ENCODE data around the gene TTPAL. TPM values are rescaled to one million over a fixed set of nuclear protein-coding genes. Genes with fewer than 3 reads are reported as not detected.

The TTPAL gene
- total and polyA plus RNA-seq, 3 donors from 2014 or later, result 9.8 to 13.1 (median 12.0) TPM

DNA sequence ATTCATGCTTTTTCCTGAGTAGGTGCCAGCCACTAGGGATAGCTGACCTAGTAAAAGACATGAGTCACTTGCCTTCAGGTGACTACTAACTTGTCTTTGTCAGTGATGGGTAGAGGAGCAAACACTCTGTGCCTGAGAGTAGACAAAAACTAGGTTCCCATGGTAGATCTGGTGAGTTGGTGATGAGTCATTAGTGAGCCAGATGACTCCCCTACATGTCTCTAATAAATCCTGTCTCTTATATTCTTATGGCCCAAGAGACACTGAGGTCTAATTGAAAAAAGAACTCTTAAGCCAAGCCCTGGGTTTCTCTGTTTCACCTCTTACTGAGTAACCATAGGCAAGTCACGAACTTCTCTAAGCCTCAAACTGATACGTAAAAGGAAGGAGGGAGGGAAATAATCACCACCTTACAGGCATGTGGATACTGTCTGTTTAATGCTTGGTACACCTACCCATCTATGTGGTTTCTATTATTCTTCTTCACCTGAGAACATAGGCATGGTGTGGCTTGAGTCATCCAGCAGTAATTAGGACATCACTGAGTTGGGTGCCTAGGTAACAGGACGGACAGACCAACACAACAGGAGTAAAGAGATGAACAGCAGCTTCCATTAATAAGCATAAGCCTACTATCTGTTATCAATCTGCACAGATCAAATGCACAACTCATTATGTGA is 20.3 kb downstream of the TTPAL start:
- no peaks in the 10 kb centered on the region for H3K27me3 ChIP-seq
- no peak for DNase-seq
- H3K4me3 ChIP-seq, result no peak overlapping the region
- intact Hi-C loops (cut with DNase I; ENCODE audit: low total_unique reads), result no loop called here
- TF ChIP-seq POLR2A (IDR thresholded peaks at IDR 0.05), result no peak
- TF ChIP-seq, protein P1, sequence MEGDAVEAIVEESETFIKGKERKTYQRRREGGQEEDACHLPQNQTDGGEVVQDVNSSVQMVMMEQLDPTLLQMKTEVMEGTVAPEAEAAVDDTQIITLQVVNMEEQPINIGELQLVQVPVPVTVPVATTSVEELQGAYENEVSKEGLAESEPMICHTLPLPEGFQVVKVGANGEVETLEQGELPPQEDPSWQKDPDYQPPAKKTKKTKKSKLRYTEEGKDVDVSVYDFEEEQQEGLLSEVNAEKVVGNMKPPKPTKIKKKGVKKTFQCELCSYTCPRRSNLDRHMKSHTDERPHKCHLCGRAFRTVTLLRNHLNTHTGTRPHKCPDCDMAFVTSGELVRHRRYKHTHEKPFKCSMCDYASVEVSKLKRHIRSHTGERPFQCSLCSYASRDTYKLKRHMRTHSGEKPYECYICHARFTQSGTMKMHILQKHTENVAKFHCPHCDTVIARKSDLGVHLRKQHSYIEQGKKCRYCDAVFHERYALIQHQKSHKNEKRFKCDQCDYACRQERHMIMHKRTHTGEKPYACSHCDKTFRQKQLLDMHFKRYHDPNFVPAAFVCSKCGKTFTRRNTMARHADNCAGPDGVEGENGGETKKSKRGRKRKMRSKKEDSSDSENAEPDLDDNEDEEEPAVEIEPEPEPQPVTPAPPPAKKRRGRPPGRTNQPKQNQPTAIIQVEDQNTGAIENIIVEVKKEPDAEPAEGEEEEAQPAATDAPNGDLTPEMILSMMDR (IDR thresholded peaks at IDR 0.05), result no peak
- no peaks in the 10 kb centered on the region for H3K36me3 ChIP-seq (ENCODE audit: low read depth, missing control alignments)
- 89 to 91% methylated on average over 3 of the region's 3 CpGs for WGBS, 2 donors
- peaks cover 14% of the 10 kb centered on the region for H3K4me1 ChIP-seq
- H3K27ac ChIP-seq, result no peak overlapping the region
- no peaks in the 10 kb centered on the region for H3K9me3 ChIP-seq

DNA sequence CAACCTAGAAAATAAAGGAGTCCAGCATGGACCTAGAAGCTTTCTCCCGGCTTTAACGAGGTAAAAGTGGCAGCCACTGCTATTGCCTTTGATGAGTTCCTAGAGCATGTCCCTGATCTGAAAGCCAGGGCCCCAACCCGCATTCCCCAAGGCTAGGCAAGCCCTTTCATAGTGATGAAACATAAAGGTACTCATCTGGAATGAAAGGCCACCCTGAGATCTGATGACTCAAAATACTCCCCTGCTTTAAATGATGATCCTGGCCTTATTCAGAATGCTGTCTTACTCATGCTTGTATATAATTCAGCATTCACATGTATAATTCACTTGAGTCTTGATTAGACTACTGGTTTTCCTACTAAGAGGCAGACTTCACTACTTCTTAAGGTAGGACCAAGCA is 21.3 kb downstream of the TTPAL start:
- Histone ChIP-seq H3K27me3 (no peaks in the 10 kb centered on the region), H3K9me3 (no peaks in the 10 kb centered on the region), H3K4me3 (no peak overlapping the region), H3K36me3 (ENCODE audit: low read depth, missing control alignments) (no peaks in the 10 kb centered on the region), H3K4me1 (peaks cover 4% of the 10 kb centered on the region), H3K27ac (no peak overlapping the region)
- WGBS, 2 donors, result 65 to 72% methylated on average over 3 of the region's 3 CpGs
- DNase-seq, result no peak
- intact Hi-C loops (cut with DNase I; ENCODE audit: low total_unique reads), result no loop called here
- TF ChIP-seq, protein P1 (IDR thresholded peaks at IDR 0.05), result no peak
- TF ChIP-seq POLR2A (IDR thresholded peaks at IDR 0.05), result no peak

DNA sequence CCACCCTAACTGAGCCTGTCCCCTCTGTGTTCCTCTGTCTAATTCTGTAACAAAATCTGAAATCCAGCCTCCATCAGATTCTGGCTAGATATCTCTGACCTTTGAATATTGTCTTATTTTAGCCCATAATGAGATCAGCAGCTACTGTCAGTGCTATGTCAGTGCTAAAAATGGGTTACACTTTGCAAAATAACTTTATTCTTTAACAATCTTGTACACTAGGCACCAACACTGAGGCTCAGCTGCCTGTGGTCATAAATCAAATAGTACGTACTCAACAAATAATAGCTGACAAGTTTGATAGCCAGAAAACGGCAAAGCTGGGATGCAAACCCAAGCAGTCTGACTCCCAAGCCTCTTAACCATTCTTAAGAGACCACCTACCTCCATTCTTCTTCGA is 22.1 kb downstream of the TTPAL start:
- no peak overlapping the region for H3K27ac ChIP-seq
- WGBS, 2 donors, result 71 to 76% methylated on average over 3 of the region's 3 CpGs
- H3K27me3 ChIP-seq, result no peaks in the 10 kb centered on the region
- no peaks in the 10 kb centered on the region for H3K9me3 ChIP-seq
- intact Hi-C loops (cut with DNase I; ENCODE audit: low total_unique reads), result no loop called here
- no peak for DNase-seq
- H3K4me3 ChIP-seq, result no peak overlapping the region
- TF ChIP-seq, protein P1 (IDR thresholded peaks at IDR 0.05), result no peak
- TF ChIP-seq POLR2A (IDR thresholded peaks at IDR 0.05), result no peak
- no peaks in the 10 kb centered on the region for H3K36me3 ChIP-seq (ENCODE audit: low read depth, missing control alignments)
- no peaks in the 10 kb centered on the region for H3K4me1 ChIP-seq

DNA sequence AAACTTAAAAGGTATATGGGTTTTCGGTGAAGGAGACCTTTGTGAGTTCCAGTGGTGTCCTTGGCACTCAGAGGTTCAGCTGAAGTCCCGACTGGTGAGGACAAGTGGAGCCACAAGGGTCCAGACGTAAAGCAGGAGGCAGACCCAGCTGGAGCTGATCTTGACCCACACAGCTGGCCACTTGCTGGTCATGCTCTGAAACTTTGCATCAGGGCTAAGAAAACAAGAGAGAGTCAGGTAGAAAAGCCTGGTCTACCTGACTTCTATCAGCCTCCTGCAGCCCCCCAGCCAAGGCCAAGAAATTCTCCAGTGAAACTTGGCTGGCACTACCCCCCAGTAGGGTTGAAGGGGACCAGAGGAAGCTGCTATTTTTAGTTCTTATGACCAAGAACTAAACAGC is 24.5 kb downstream of the TTPAL start:
- no peaks in the 10 kb centered on the region for H3K4me1 ChIP-seq
- no peaks in the 10 kb centered on the region for H3K36me3 ChIP-seq (ENCODE audit: low read depth, missing control alignments)
- no peaks in the 10 kb centered on the region for H3K27me3 ChIP-seq
- H3K4me3 ChIP-seq, result no peak overlapping the region
- H3K9me3 ChIP-seq, result no peaks in the 10 kb centered on the region
- no peak for DNase-seq
- TF ChIP-seq, protein P1 (IDR thresholded peaks at IDR 0.05), result no peak
- no peak for TF ChIP-seq POLR2A (IDR thresholded peaks at IDR 0.05)
- intact Hi-C loops (cut with DNase I; ENCODE audit: low total_unique reads), result no loop called here
- H3K27ac ChIP-seq, result no peak overlapping the region
- 86 to 87% methylated on average over 3 of the region's 3 CpGs for WGBS, 2 donors

DNA sequence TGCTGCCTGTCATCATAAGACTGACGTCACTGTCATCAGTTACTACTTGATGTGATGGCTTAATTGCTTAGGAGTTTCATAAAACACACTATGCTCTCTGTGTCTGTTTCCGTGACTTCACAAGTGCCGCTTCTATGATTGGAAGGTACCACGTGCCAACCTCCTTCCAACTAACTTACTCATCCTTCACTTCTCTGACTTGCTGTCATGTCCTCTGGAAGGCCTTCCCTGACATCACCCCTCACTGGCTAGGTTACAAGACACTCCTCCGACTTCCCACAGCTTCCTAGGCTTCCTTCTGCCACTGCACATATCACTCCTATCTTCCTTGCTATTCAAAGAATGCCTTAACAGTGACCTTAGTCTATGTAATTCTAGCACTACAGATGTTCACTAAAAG is 25.8 kb downstream of the TTPAL start:
- H3K36me3 ChIP-seq (ENCODE audit: low read depth, missing control alignments), result no peaks in the 10 kb centered on the region
- no peak for DNase-seq
- no peak for TF ChIP-seq POLR2A (IDR thresholded peaks at IDR 0.05)
- TF ChIP-seq, protein P1 (IDR thresholded peaks at IDR 0.05), result no peak
- H3K9me3 ChIP-seq, result no peaks in the 10 kb centered on the region
- no peaks in the 10 kb centered on the region for H3K4me1 ChIP-seq
- intact Hi-C loops (cut with DNase I; ENCODE audit: low total_unique reads), result no loop called here
- WGBS, 2 donors, result 82 to 86% methylated on average over 5 of the region's 5 CpGs
- H3K27me3 ChIP-seq, result no peaks in the 10 kb centered on the region
- H3K27ac ChIP-seq, result no peak overlapping the region
- H3K4me3 ChIP-seq, result no peak overlapping the region

Measured in testis (tissue), 3 donors.